ENCODE measurements around the gene FGD4. TPM values are rescaled to one million over a fixed set of nuclear protein-coding genes. Genes with fewer than 3 reads are reported as not detected.

The FGD4 gene
- total RNA-seq, 1 experiment from 2014 or later, result 0.61 TPM

GRCh38 chr12:32478858-32479725 is 79.7 kb downstream of the FGD4 start:
- DNase-seq (ENCODE audit: low spot score), result no peak
- in situ Hi-C loops (cut with HindIII; ENCODE audit: low sequenced_read_pairs), result no loop called here

DNA sequence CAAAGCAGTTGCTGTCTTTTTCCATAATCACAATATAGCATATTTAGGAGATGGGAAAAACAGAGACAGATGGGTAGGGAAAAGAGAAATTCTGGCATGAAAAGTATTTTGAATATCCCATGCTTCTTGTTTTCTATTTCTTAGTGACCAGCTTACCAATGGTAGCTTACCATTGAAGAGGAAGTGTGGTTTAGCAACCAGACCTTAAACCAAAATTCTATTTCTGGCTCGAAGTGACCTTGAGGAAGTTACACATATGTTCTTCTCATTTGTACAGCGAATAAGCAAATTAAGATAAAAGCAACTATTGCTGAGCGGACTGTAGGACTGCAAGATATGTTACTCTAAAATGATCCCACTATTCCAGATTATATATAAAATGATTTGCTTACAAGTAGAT is 82.9 kb downstream of the FGD4 start:
- in situ Hi-C loops (cut with HindIII; ENCODE audit: low sequenced_read_pairs), result no loop called here
- DNase-seq (ENCODE audit: low spot score), result no peak

DNA sequence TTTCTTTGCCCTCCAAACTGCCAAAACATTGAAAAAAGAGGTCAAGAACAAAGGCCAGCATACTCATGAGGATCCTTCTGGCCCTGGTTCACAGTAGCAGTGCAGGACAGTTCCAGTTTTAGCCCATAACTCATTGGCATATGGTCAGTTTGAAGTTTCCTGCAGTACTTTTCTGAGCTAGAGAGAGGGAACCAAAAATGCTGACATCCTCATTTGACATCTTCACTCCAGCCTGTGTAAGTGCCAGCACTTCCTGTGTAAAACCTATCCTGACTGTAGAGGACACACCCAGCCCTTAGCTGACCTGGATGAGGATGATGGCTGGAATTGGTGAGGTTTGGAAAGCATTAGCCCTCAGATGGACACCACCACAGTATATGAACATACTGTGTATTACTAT is 84.1 kb downstream of the FGD4 start:
- in situ Hi-C loops (cut with HindIII; ENCODE audit: low sequenced_read_pairs), result no loop called here
- DNase-seq (ENCODE audit: low spot score), result peak; percentile 12

GRCh38 chr12:32483993-32484392 is 84.6 kb downstream of the FGD4 start:
- no peak for DNase-seq (ENCODE audit: low spot score)
- in situ Hi-C loops (cut with HindIII; ENCODE audit: low sequenced_read_pairs), result no loop called here

GRCh38 chr12:32486158-32486557 is 86.8 kb downstream of the FGD4 start:
- in situ Hi-C loops (cut with HindIII; ENCODE audit: low sequenced_read_pairs), result no loop called here
- DNase-seq (ENCODE audit: low spot score), result no peak

DNA sequence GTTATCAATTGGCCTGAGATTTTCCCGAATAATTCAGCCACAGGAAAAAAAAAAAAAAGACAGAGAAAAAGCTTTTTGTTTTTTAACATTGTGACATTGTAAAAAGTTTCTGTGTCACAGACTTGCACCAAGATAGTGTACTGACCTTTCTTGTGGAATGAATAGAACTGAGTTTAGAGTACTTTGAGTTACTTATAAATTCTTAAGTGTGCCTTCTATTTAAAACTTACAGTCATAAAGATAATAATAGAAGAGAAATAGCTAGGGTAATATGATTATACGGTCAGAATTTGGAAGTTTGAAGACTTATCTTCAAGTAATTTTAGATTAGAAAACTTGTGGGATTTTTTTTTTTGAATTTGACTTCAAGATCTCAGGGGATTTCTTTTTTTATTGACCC is 88.8 kb downstream of the FGD4 start:
- in situ Hi-C loops (cut with HindIII; ENCODE audit: low sequenced_read_pairs), result no loop called here

DNA sequence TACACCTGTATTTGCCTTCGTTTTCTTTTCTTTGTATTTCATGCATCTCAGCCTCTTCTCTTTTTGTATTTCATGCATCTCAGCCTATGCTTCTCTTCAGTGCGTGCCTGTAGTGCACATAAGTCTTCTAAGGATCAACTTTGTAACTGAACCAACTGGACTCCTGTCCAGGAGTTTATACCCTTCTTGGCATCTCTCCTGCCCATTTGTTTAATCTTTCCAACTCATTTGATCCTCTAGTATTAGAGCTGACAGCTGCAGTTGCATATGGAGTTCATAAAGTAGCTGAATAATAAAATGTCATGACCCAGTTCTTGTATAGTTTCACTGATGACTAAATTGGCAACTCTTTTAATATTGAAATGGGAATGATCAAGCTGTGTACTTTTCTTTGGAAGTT is 89.7 kb downstream of the FGD4 start:
- in situ Hi-C loops (cut with HindIII; ENCODE audit: low sequenced_read_pairs), result no loop called here
- DNase-seq (ENCODE audit: low spot score), result no peak

More for the DNA sequence above, 88.8 kb downstream of the FGD4 start:
- no peak for DNase-seq (ENCODE audit: low spot score)

- DNase-seq (ENCODE audit: low spot score), result no peak
- in situ Hi-C loops (cut with HindIII; ENCODE audit: low sequenced_read_pairs), result no loop called here
Observed at GRCh38 chr12:32490801-32491200, 91.4 kb downstream of the FGD4 start.

DNA sequence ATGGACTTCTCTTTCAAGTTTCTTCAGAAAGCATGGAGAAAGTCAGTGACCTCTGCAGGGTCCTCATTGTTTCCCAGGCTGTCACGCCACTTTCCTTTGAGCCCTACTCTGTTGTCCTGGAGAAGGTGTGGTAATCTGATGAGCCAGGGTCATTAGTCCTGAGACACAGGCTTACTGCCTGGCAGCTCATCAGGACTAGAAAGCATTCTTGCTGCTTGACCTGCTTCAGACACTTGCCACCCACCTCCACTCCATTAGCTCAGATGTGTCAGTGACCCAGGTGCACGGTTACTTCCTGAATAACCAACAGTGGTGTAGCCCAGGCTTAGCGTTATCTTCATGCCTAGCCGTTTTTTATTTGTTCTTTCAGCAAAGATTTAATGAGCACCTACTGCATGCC is 93.9 kb downstream of the FGD4 start:
- in situ Hi-C loops (cut with HindIII; ENCODE audit: low sequenced_read_pairs), result no loop called here
- DNase-seq (ENCODE audit: low spot score), result no peak

GRCh38 chr12:32494656-32495055 is 95.3 kb downstream of the FGD4 start:
- no peak for DNase-seq (ENCODE audit: low spot score)
- in situ Hi-C loops (cut with HindIII; ENCODE audit: low sequenced_read_pairs), result no loop called here

- in situ Hi-C loops (cut with HindIII; ENCODE audit: low sequenced_read_pairs), result no loop called here
- no peak for DNase-seq (ENCODE audit: low spot score)
Observed at GRCh38 chr12:32496946-32497345, 97.6 kb downstream of the FGD4 start.

DNA sequence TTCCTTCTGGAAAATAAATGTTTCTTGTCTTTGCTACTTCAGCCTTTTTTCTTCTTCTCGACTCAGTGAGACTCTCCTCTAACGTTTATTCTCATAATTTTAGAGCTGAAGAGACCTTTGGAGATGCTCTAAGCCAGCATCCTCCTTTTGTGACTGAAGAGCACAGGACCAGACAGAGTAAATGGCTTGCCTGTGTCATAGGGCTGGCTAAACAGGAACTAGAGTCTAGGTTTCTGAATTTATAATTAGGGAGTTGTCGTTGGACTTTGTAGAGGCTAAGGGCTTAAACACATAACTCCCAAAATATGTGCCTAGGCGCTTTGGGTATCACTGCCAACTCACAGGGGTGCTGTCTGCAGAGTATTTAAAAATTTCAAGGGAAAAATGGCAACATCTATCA is 98.5 kb downstream of the FGD4 start:
- in situ Hi-C loops (cut with HindIII; ENCODE audit: low sequenced_read_pairs), result no loop called here
- no peak for DNase-seq (ENCODE audit: low spot score)

DNA sequence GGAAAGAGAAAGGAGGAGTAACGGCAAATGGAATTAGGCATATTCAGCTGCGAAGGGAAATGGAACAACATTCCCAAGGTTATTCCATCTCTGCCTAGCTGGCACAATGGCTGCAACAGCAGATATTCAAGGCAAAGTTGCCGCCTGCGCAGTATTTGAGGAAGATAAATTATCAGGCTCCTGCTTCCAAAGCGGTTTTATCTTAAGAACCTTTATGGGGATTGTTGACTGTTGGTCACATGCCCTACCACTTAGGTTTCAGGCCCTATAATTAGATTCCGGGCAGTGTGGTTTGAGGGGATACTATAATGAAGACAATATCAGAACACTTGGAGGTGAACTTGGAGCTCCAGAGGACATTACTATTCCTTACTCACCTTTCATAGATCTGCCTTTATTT is 99.7 kb downstream of the FGD4 start:
- in situ Hi-C loops (cut with HindIII; ENCODE audit: low sequenced_read_pairs), result no loop called here
- DNase-seq (ENCODE audit: low spot score), result no peak

DNA sequence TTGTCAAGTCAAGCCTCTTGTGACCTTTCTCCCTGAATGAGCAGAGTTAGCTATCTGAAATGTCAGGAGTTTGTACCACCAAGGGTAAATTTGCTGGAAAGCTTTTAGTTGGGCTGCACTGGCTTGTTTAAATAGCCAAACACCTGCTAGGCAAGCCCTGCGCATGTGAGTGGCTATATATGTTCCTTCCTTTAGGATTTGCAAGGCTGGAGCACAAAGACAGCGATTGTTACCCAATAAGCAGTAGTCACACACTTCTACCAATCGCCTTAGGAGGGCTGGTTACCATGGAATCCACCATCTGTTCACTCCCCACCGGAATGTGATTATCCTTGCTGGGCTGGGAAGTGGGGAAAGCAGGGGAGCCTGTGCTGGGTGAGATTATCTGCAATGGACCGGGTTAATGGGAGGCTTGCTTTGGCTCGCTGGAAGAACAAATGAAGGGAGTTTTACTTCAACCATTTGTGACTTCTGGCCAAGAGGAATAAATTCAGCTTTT is 102.5 kb downstream of the FGD4 start:
- DNase-seq (ENCODE audit: low spot score), result peak; percentile 89
- in situ Hi-C loops (cut with HindIII; ENCODE audit: low sequenced_read_pairs), result no loop called here

DNA sequence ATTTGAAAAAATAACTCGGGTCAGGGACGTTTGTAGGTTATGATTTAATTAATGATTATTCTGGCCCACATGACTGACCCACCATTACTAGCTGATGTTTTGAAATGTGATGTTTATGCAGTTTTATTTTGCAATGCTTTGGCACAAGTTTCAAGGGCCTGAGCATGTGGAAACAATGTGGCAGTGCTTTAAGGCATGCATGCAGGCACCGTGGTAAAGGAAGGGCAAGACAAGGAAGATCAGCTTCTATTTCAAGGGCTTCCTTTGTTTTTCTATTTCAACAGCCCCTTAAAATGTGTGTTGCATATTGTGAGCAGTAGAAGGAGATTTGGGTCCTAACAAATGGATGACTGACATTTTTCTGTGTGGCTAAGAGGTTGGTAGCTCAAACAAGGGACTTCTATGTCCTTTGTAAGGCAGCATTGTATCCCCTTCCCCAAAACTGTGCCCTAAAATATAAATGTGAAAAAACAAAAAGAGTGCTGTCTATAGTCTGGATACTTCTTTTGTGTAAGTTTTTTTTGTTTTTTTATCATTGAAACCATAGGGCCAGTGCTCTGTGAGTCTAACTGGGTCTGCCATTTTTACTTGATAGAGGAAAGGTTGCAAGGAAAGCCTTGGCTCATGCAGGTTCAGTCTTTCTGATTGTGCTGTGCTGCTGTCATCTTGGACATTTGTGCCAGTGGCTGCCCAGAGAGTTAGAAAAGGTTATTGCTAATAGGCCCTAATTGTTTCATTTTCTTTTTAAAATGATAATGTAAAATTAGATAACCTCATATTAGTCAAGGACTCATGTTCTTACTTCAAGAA is 103.5 kb downstream of the FGD4 start:
- peak; percentile 44 for DNase-seq (ENCODE audit: low spot score)
- in situ Hi-C loops (cut with HindIII; ENCODE audit: low sequenced_read_pairs), result no loop called here

DNA sequence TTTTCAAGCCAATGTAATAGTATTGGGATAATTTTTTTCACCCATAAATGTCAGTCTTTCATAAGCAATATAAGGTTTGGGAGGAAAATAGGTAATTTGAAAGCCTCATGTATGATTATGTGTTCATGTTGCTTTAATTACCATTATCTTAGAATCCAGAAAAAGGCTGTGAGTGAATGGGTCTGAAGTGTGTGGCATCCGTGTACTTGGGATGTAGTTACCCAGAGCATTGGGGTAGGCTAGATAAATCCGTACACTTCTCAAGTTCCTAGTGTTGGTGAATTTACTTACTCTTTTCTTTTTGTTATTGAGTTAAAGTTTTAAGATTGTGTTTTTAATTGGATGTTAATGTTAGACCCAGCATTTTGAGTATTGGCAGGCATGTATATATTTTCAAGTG is 104.4 kb downstream of the FGD4 start:
- DNase-seq (ENCODE audit: low spot score), result no peak
- in situ Hi-C loops (cut with HindIII; ENCODE audit: low sequenced_read_pairs), result no loop called here

DNA sequence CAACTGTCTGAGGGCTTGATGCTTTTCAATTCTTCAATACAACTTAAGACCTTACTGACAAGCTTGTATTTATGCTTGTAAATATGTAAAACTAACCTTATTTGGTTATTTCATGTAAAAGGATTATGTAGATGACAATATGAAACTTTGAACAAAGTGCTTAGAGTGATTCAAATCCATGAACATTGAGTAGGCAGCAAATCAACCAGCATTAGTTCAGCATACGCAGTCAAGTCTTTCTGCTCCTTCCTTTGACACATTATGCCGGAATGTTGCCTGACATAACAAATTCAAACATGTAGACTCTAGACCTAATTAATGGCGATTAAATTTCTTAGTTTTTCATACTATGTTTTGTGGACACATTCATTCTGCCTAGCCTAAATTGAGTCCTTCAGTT is 105.2 kb downstream of the FGD4 start:
- in situ Hi-C loops (cut with HindIII; ENCODE audit: low sequenced_read_pairs), result no loop called here
- DNase-seq (ENCODE audit: low spot score), result no peak

GRCh38 chr12:32505067-32505945 is 105.9 kb downstream of the FGD4 start:
- in situ Hi-C loops (cut with HindIII; ENCODE audit: low sequenced_read_pairs), result no loop called here
- DNase-seq (ENCODE audit: low spot score), result no peak

Measured in G401 (cell line).